Activated T-cell treated with anti-CD3 and anti-CD28 coated beads, Interleukin-2, amount 50 U/mL, for 72 hours (primary cell): ENCODE measurements around the gene AIPL1. TPM values are rescaled to one million over a fixed set of nuclear protein-coding genes. Genes with fewer than 3 reads are reported as not detected.

ENCODE experiments used
- ATAC-seq, 2 donors: fragments of 150-1000 bp; cut with Tn5 transposase; replicated peaks in 1 of 2; 2 replicates each; pipeline ENCODE4 v1.10.0; 2021; ENCODE audit warnings: moderate library complexity in 2 of 2, mild to moderate bottlenecking in 1 of 2
- DNase-seq, 2 donors: peaks; one replicate each; pipeline ENCODE4 v3.0.0; 2021 to 2022; ENCODE audit warnings: mixed read lengths in 1 of 2
- H3K27ac Mint-ChIP-seq: one replicate; pipeline ENCODE4 v1.8.0; 2022; ENCODE audit warnings: mild to moderate bottlenecking, moderate library complexity, mixed read lengths
- H3K27me3 Mint-ChIP-seq: one replicate; pipeline ENCODE4 v1.8.0; 2022; ENCODE audit warnings: low read depth, mixed read lengths
- H3K36me3 Mint-ChIP-seq, 2 donors: one replicate each; pipeline ENCODE4 v1.8.0; 2022; ENCODE audit warnings: mixed read lengths in 2 of 2, mild to moderate bottlenecking in 1 of 2; ENCODE audit not compliant: insufficient read depth in 2 of 2
- H3K4me1 Mint-ChIP-seq: one replicate; pipeline ENCODE4 v1.8.0; 2022; ENCODE audit warnings: low read depth, mixed read lengths
- H3K4me3 Mint-ChIP-seq, 2 donors: one replicate each; pipeline ENCODE4 v1.8.0; 2022; ENCODE audit warnings: mild to moderate bottlenecking in 2 of 2, mixed read lengths in 2 of 2, moderate library complexity in 2 of 2
- H3K9me3 Mint-ChIP-seq, 2 donors: one replicate each; pipeline ENCODE4 v1.8.0; 2022; ENCODE audit warnings: mixed read lengths in 2 of 2
- total RNA-seq, 2 donors: library from RNA; stranded (reverse); gene quantifications; one replicate each; pipeline ENCODE4 v1.2.3, GENCODE V29; 2022

The AIPL1 gene
- total RNA-seq, 2 donors from 2014 or later = not detected

- Mint-ChIP-seq H3K27me3 (peaks cover 40% of the 10 kb centered on the region), H3K4me3 (no peak overlapping the region), H3K9me3 (peaks cover 4% of the 10 kb centered on the region in 2 donors), H3K36me3 (peaks cover 1 to 3% of the 10 kb centered on the region in 2 donors), H3K4me1 (no peaks in the 10 kb centered on the region), H3K27ac (no peak overlapping the region)
- DNase-seq (no peak), ATAC-seq (no peak)
Measured at GRCh38 chr17:6380915-6381438, 53.9 kb downstream of the AIPL1 start.

GRCh38 chr17:6377906-6378305 is 57.0 kb downstream of the AIPL1 start:
- H3K4me3 Mint-ChIP-seq = no peak overlapping the region
- peaks cover 20% of the 10 kb centered on the region for H3K4me1 Mint-ChIP-seq
- peaks cover 38% of the 10 kb centered on the region for H3K27me3 Mint-ChIP-seq
- DNase-seq = no peak
- ATAC-seq = no peak
- H3K36me3 Mint-ChIP-seq = peaks cover 3% of the 10 kb centered on the region in 2 donors
- H3K9me3 Mint-ChIP-seq = peaks cover 4% of the 10 kb centered on the region in 2 donors
- no peak overlapping the region for H3K27ac Mint-ChIP-seq

GRCh38 chr17:6376931-6377361 is 58.0 kb downstream of the AIPL1 start:
- Mint-ChIP-seq H3K36me3 (peaks cover 3% of the 10 kb centered on the region in 2 donors), H3K4me1 (peaks cover 20% of the 10 kb centered on the region), H3K27ac (no peak overlapping the region), H3K9me3 (peaks cover 4% of the 10 kb centered on the region in 2 donors), H3K27me3 (peaks cover 44% of the 10 kb centered on the region), H3K4me3 (no peak overlapping the region)
- DNase-seq = no peak
- ATAC-seq = no peak

GRCh38 chr17:6374761-6375312 is 60.1 kb downstream of the AIPL1 start:
- Mint-ChIP-seq H3K27ac (no peak overlapping the region), H3K9me3 (peaks cover 1 to 3% of the 10 kb centered on the region in 2 donors), H3K4me3 (peak overlapping the region; percentile 71 to 78), H3K4me1 (peaks cover 20% of the 10 kb centered on the region), H3K36me3 (peaks cover 3% of the 10 kb centered on the region in 2 donors), H3K27me3 (peaks cover 54% of the 10 kb centered on the region)
- peak; percentile 63 to 81 for DNase-seq
- peak; percentile 91 to 94 for ATAC-seq

- Mint-ChIP-seq H3K4me3 (peak overlapping the region; percentile 71 to 78), H3K27me3 (peaks cover 55% of the 10 kb centered on the region), H3K36me3 (peaks cover 3% of the 10 kb centered on the region in 2 donors), H3K4me1 (peaks cover 20% of the 10 kb centered on the region), H3K9me3 (peaks cover 1 to 2% of the 10 kb centered on the region in 2 donors), H3K27ac (peak overlapping the region; percentile 15)
- DNase-seq (no peak), ATAC-seq (peak; percentile 50 to 58)
Measured at GRCh38 chr17:6374271-6374691, 60.6 kb downstream of the AIPL1 start.

Other genes starting within 250 kb of the AIPL1 start
- gene PIMREG, start 9.3 kb upstream of the AIPL1 start, total RNA-seq = 1 to 10 TPM; 6.6 to 7.3 TPM
- gene PITPNM3, start 121.4 kb upstream of the AIPL1 start, total RNA-seq = under 1 TPM; 0.70 to 0.81 TPM
- gene KIAA0753, start 205.6 kb upstream of the AIPL1 start, total RNA-seq = 10 to 100 TPM; 14.0 to 18.4 TPM
- gene TXNDC17, start 205.9 kb upstream of the AIPL1 start, total RNA-seq = 10 to 100 TPM; 35.2 to 46.2 TPM
- 1 to 10 TPM; 7.3 to 8.8 TPM for gene MED31, start 216.5 kb upstream of the AIPL1 start, total RNA-seq
- 1 to 10 TPM; 1.8 to 2.9 TPM for gene C17orf100, start 216.6 kb upstream of the AIPL1 start, total RNA-seq